GM23248 (cell line): ENCODE results near the gene GBE1. TPM values are rescaled to one million over a fixed set of nuclear protein-coding genes. Genes with fewer than 3 reads are reported as not detected.
A peak's percentile ranks its signal among the peaks of the same experiment; 100 is the strongest.

Source experiments
- DNase-seq: peaks from one replicate; pipeline ENCODE4 v3.0.0-alpha.2; 2015
- H2AFZ ChIP-seq: fragments of 200-600 bp; sonication (generic); 2 replicates; pipeline ENCODE4 v1.6.1; 2016; ENCODE audit warnings: antibody characterized with exemption
- H3F3A ChIP-seq: fragments of 200-600 bp; sonication (generic); 2 replicates; pipeline ENCODE4 v1.6.1; 2016; ENCODE audit warnings: mild to moderate bottlenecking, antibody characterized with exemption, mixed run types; ENCODE audit not compliant: insufficient read depth
- H3K27ac ChIP-seq: fragments of 200-600 bp; sonication (generic); 2 replicates; pipeline ENCODE4 v1.5.1; 2016; ENCODE audit warnings: mild to moderate bottlenecking
- H3K27me3 ChIP-seq: fragments of 200-600 bp; sonication (generic); replicated peaks from 2 replicates; pipeline ENCODE4 v1.6.1; 2016; ENCODE audit warnings: mild to moderate bottlenecking; ENCODE audit not compliant: insufficient read depth
- H3K36me3 ChIP-seq: fragments of 200-600 bp; sonication (generic); 2 replicates; pipeline ENCODE4 v1.6.1; 2016; ENCODE audit warnings: low read depth, mild to moderate bottlenecking
- H3K4me1 ChIP-seq: fragments of 200-600 bp; sonication (generic); 2 replicates; pipeline ENCODE4 v1.6.1; 2016; ENCODE audit warnings: mild to moderate bottlenecking; ENCODE audit not compliant: insufficient read depth
- H3K4me2 ChIP-seq: fragments of 200-600 bp; sonication (generic); one replicate; pipeline ENCODE4 v1.6.1; 2016; ENCODE audit warnings: mild to moderate bottlenecking; ENCODE audit not compliant: unreplicated experiment
- H3K4me3 ChIP-seq: fragments of 200-600 bp; sonication (generic); 2 replicates; pipeline ENCODE4 v1.5.1; 2016; ENCODE audit warnings: mild to moderate bottlenecking
- H3K79me2 ChIP-seq: fragments of 200-600 bp; sonication (generic); 2 replicates; pipeline ENCODE4 v1.6.1; 2016; ENCODE audit warnings: mild to moderate bottlenecking; ENCODE audit not compliant: insufficient read depth
- H3K9ac ChIP-seq: fragments of 200-600 bp; sonication (generic); 2 replicates; pipeline ENCODE4 v1.6.1; 2016; ENCODE audit warnings: mild to moderate bottlenecking
- H3K9me2 ChIP-seq: fragments of 200-600 bp; sonication (generic); 2 replicates; pipeline ENCODE4 v1.6.1; 2016; ENCODE audit warnings: mixed run types, mild to moderate bottlenecking, moderate library complexity; ENCODE audit not compliant: insufficient read depth
- H3K9me3 ChIP-seq: fragments of 200-600 bp; sonication (generic); one replicate; pipeline ENCODE4 v1.6.1; 2017; ENCODE audit warnings: low read depth
- H4K20me1 ChIP-seq: fragments of 200-600 bp; sonication (generic); 2 replicates; pipeline ENCODE4 v1.6.0; 2016; ENCODE audit not compliant: insufficient read depth
- EZH2 ChIP-seq: fragments of 200-600 bp; sonication (generic); IDR thresholded peaks from 2 replicates; pipeline ENCODE4 v1.6.1; 2018; ENCODE audit warnings: antibody characterized with exemption, mild to moderate bottlenecking; ENCODE audit not compliant: insufficient read depth, poor library complexity, severe bottlenecking
- EZH2phosphoT487 ChIP-seq: fragments of 200-600 bp; sonication (generic); IDR thresholded peaks from 2 replicates; pipeline ENCODE4 v1.6.1; 2018; ENCODE audit warnings: antibody characterized with exemption, moderate library complexity, mild to moderate bottlenecking, low read depth; ENCODE audit not compliant: insufficient read depth
- WGBS, 2 experiments: methylation state at CpG; one replicate each; pipeline ENCODE4 v1.1.6; 2015 to 2017; ENCODE audit warnings: low lambda C conversion rate in 2 of 2, low coverage in 1 of 2; ENCODE audit errors: missing lambda C conversion rate in 2 of 2; 5-methylcytosine and 5-hydroxymethylcytosine counted together
- in situ Hi-C: fragments of 300-500 bp; cut with MboI; formaldehyde crosslinking; loops from 2 replicates; pipeline ENCODE4 v1.15.0; 2020
- polyA plus RNA-seq: library from polyadenylated mRNA; unstranded; fragments of >200 nt; fragmentation: Nextera tagmentation; extraction: Ambion mirVana; gene quantifications from 2 replicates; pipeline ENCODE4 v1.2.1, GENCODE V29; 2016
- total RNA-seq: library from RNA; depleted of rRNA; stranded (reverse); fragments of >200 nt; shearing (Covaris generic); gene quantifications from 2 replicates; pipeline ENCODE4 v1.2.3, GENCODE V29; 2014

GBE1 gene
- total and polyA plus RNA-seq, 2 experiments from 2014 or later, result 130 to 166 TPM

DNA sequence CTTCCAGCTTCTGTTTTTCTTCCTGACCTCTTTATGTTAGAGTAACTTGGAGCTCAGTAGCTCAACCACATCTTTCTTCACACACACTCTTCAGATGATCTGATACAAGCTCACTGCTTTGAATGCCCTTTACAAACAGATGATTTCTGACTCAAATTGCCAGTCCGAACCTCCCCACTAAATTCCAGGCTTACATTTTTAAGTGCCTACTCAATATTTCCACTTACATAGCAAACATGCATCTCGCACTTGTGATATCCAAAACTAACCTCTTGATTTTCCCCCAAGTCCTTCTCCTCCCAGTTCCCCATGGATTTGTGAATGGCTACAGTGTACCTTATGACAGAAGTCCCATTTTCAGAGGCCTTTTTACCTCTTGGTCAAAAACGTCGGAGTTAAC lies 139.1 kb downstream of the GBE1 start:
- Histone ChIP-seq H3K27ac (0 out of 2 replicates have a peak overlapping the region, but pooled peaks have one; percentile 10), H3K79me2 (peaks cover 21% of the 10 kb centered on the region; the same call in 1 of the 2 replicates), H3K9me3 (no peaks in the 10 kb centered on the region), H3K4me1 (no peaks in the 10 kb centered on the region), H3K36me3 (peaks cover 10% of the 10 kb centered on the region; the same call in 1 of the 2 replicates), H2AFZ (no peak overlapping the region), H4K20me1 (no peaks in the 10 kb centered on the region), H3K4me3 (no peak overlapping the region), H3K27me3 (no peaks in the 10 kb centered on the region), H3K4me2 (no peak overlapping the region), H3K9ac (no peak overlapping the region), H3F3A (peaks cover 7% of the 10 kb centered on the region; the same call in 1 of the 2 replicates), H3K9me2 (no peaks in the 10 kb centered on the region)
- 95 to 96% methylated on average over 4 of the region's 4 CpGs for WGBS, 2 experiments
- TF ChIP-seq EZH2 (no peak), EZH2phosphoT487 (no peak)
- in situ Hi-C loops, result no loop called here
- peak; percentile 33 for DNase-seq

DNA sequence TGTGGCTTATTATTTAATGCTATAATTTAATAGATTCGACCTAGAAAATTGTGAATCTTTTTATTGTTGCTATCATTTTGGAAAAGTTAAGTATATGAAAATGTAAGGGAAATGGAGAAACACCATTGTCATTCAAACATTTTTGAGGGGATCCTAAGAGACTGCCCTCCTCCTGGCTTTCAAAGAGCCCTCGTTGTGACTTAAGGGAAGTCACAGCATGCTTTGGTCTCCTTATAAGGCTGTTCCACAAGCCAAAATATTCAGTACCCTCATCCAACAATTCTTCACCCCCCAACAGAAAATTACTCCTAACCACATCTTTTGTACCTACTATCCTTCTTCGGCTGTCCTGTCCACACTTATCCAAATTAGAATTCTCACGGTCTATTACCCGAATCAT lies 140.2 kb downstream of the GBE1 start:
- Histone ChIP-seq H3K9me2 (no peaks in the 10 kb centered on the region), H3K4me2 (no peak overlapping the region), H3K9me3 (no peaks in the 10 kb centered on the region), H3K4me3 (no peak overlapping the region), H3K36me3 (peaks cover 15% of the 10 kb centered on the region; the same call in 1 of the 2 replicates), H2AFZ (no peak overlapping the region), H3K4me1 (no peaks in the 10 kb centered on the region), H3K9ac (no peak overlapping the region), H3F3A (0 out of 2 replicates have a peak, but pooled peaks cover 3% of the 10 kb centered on the region), H3K27me3 (no peaks in the 10 kb centered on the region), H4K20me1 (no peaks in the 10 kb centered on the region), H3K79me2 (peaks cover 15% of the 10 kb centered on the region; the same call in 1 of the 2 replicates), H3K27ac (no peak overlapping the region)
- TF ChIP-seq EZH2, result no peak
- in situ Hi-C loops, result no loop called here
- DNase-seq, result no peak
- 77 to 79% methylated on average over 5 of the region's 5 CpGs for WGBS, 2 experiments

DNA sequence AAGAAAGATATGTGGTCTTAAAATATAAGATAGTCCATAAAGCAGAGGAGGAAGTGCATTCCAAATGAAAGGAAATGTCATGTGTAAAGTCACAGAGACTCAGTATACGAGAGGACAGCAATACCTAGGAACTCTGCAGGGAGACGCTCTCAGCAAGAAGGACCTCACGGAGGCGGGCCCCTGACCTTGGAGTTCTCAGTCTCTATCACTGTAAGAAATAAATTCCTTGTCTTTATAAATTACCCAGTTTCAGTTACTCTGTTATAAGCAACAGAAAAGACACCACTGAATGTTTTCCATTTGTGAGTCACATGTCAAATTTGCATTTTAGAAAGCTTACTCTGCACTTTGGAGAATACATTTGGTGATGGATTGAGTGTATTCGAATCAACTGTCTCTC lies 140.6 kb downstream of the GBE1 start:
- H3K4me3 ChIP-seq, result no peak overlapping the region
- H4K20me1 ChIP-seq, result no peaks in the 10 kb centered on the region
- 0 out of 2 replicates have a peak, but pooled peaks cover 8% of the 10 kb centered on the region for H3F3A ChIP-seq
- peaks cover 16% of the 10 kb centered on the region; the same call in 1 of the 2 replicates for H3K36me3 ChIP-seq
- no peak overlapping the region for H3K9ac ChIP-seq
- no peak overlapping the region for H2AFZ ChIP-seq
- H3K79me2 ChIP-seq, result peaks cover 11% of the 10 kb centered on the region; the same call in 1 of the 2 replicates
- H3K27ac ChIP-seq, result no peak overlapping the region
- 98% methylated on average over 5 of the region's 5 CpGs for WGBS, 2 experiments
- H3K27me3 ChIP-seq, result no peaks in the 10 kb centered on the region
- no peak for TF ChIP-seq EZH2
- no peak for TF ChIP-seq EZH2phosphoT487
- no peak overlapping the region for H3K4me2 ChIP-seq
- no peaks in the 10 kb centered on the region for H3K9me3 ChIP-seq
- H3K9me2 ChIP-seq, result no peaks in the 10 kb centered on the region
- H3K4me1 ChIP-seq, result no peaks in the 10 kb centered on the region
- DNase-seq, result no peak
- in situ Hi-C loops, result no loop called here

DNA sequence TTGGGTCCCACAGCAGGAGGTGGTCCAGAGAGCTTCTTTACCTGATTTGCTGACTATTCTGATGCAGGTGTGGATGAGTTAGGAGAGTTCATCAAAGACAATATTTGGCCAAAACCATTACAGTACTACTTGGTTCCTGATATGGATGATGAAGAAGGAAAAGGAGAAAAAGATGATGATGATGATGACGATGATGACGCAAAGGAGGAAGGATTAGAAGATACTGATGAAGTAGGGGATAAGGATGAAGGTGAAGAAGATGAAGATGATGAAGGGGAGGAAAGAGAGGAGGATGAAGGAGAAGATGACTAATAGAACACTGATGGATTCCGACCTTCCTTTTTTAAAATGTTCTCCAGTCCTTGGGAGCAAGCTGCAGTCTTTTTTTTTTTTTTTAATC lies 148.7 kb downstream of the GBE1 start:
- no peak for TF ChIP-seq EZH2phosphoT487
- no peak for TF ChIP-seq EZH2
- in situ Hi-C loops, result no loop called here
- peaks cover 21% of the 10 kb centered on the region for H3F3A ChIP-seq
- no peaks in the 10 kb centered on the region for H3K9me3 ChIP-seq
- no peak overlapping the region for H2AFZ ChIP-seq
- 97 to 100% methylated on average over 3 of the region's 3 CpGs for WGBS, 2 experiments
- no peak overlapping the region for H3K27ac ChIP-seq
- H3K9me2 ChIP-seq, result no peaks in the 10 kb centered on the region
- H3K4me3 ChIP-seq, result no peak overlapping the region
- H3K27me3 ChIP-seq, result no peaks in the 10 kb centered on the region
- H3K79me2 ChIP-seq, result 0 out of 2 replicates have a peak, but pooled peaks cover 11% of the 10 kb centered on the region
- H3K4me2 ChIP-seq, result no peak overlapping the region
- H3K4me1 ChIP-seq, result no peaks in the 10 kb centered on the region
- no peaks in the 10 kb centered on the region for H4K20me1 ChIP-seq
- H3K36me3 ChIP-seq, result peaks cover 22% of the 10 kb centered on the region
- no peak for DNase-seq
- no peak overlapping the region for H3K9ac ChIP-seq
